ENCODE data around the gene ZNF605. TPM values are rescaled to one million over a fixed set of nuclear protein-coding genes. Genes with fewer than 3 reads are reported as not detected.

The ZNF605 gene
- total and polyA plus RNA-seq, 9 of the 15 experiments (the other 6 are each of a cell fraction or from before 2014, with no cell fraction given), result 0.45 to 1.1 (median 0.68) TPM

DNA sequence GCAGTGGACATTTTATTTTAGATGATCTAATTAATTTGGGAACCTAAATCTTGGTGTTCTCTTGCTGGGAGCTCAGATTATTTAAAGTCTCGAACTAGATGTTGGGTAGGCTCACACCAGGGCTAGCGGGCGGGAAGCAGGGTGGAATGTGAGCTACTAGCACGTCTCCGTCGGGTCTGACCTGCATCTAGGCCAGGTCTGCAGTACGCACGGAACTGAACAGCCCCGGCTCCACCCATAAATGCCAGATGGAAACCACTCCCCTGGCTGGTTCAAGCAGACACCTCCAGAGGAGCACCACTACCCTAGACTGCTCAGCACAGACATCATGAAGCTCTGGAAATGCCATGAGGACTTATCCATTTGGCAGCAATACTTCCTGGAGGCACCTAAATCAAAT, 10.3 kb downstream of the ZNF605 start:
- no TSS peak for BruUV-seq (replicated peaks)
- in situ Hi-C loops (cut with MboI), result no loop called here

DNA sequence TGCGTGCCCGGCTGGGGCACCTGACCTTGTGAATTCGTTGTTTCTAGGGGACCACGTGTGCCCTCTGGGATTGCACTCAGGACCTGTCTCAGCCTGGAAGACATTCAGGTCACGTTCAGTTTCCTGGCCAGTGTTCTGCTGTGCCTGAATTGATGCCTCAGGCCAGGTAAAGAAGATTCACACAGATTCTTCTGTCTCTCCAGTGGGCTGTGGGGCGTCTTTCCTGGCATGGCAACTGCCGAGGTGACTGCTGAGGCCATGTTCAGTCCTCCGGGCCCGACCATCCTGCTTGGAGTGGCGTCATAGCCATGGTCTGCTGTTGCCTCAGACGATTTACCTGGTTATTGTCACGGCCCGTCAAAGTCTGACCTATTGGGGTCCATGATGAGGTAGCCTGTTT, 13.5 kb downstream of the ZNF605 start:
- intact Hi-C loops (cut with micrococcal nuclease), result no loop called here
- no peak overlapping the region for H3K4me2 ChIP-seq (ENCODE audit: insufficient read depth, low read length)
- H3K36me3 ChIP-seq (ENCODE audit: control insufficient read depth, insufficient read depth, low read length), result no peaks in the 10 kb centered on the region
- ATAC-seq (no peak), FAIRE-seq (no peak), DNase-seq (ENCODE audit: extremely low read depth in 1 of 4, low spot score in 3 of 4) (no peak)
- in situ Hi-C loops (cut with MboI), result no loop called here
- H3K79me2 ChIP-seq (ENCODE audit: control insufficient read depth, insufficient read depth, low read length), result no peaks in the 10 kb centered on the region
- H2AFZ ChIP-seq (ENCODE audit: low read depth, low read length), result no peak overlapping the region
- H3K4me1 ChIP-seq (replicated peaks in 1 of 2; ENCODE audit: control insufficient read depth in 2 of 2, insufficient read depth in 2 of 2, low read length in 2 of 2), result no peaks in the 10 kb centered on the region
- H3K27ac ChIP-seq (ENCODE audit: extremely low read depth, low read depth, low read length), result no peak overlapping the region
- H3K9me1 ChIP-seq (ENCODE audit: control insufficient read depth, insufficient read depth, low read length), result no peaks in the 10 kb centered on the region
- H3K4me3 ChIP-seq, result no peak overlapping the region
- WGBS (ENCODE audit: insufficient coverage, low coverage, missing lambda C conversion rate), result 3% methylated on average over 13 of the region's 13 CpGs
- peaks cover 5% of the 10 kb centered on the region; the same call in 1 of the 2 replicates for H3K9me3 ChIP-seq (replicated peaks; ENCODE audit: control insufficient read depth, insufficient read depth, low read depth, low read length)
- ChIA-PET POLR2A (no interaction called here), CTCF (ENCODE audit: low intra/inter-chr PET ratio) (no interaction called here)
- H4K20me1 ChIP-seq (replicated peaks; ENCODE audit: control insufficient read depth, insufficient read depth, low read length), result no peaks in the 10 kb centered on the region
- BruUV-seq (replicated peaks), result no TSS peak
- H3K27me3 ChIP-seq (ENCODE audit: control insufficient read depth in 2 of 2, insufficient read depth in 2 of 2, low read length in 2 of 2), result peaks cover 0 to 14% of the 10 kb centered on the region in 2 experiments; a peak in 2 of 5 replicates
- no peak overlapping the region for H3K9ac ChIP-seq (ENCODE audit: insufficient read depth in 1 of 2, low read depth in 2 of 2, low read length in 2 of 2)
- TF ChIP-seq CREM (IDR thresholded peaks at IDR 0.05; ENCODE audit: low read depth), result no peak
- TF ChIP-seq, protein P1, sequence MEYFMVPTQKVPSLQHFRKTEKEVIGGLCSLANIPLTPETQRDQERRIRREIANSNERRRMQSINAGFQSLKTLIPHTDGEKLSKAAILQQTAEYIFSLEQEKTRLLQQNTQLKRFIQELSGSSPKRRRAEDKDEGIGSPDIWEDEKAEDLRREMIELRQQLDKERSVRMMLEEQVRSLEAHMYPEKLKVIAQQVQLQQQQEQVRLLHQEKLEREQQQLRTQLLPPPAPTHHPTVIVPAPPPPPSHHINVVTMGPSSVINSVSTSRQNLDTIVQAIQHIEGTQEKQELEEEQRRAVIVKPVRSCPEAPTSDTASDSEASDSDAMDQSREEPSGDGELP (CRISPR knock-in tag; IDR thresholded peaks at IDR 0.05; ENCODE audit: borderline replicate concordance), result no peak
- TF ChIP-seq, protein P2, sequence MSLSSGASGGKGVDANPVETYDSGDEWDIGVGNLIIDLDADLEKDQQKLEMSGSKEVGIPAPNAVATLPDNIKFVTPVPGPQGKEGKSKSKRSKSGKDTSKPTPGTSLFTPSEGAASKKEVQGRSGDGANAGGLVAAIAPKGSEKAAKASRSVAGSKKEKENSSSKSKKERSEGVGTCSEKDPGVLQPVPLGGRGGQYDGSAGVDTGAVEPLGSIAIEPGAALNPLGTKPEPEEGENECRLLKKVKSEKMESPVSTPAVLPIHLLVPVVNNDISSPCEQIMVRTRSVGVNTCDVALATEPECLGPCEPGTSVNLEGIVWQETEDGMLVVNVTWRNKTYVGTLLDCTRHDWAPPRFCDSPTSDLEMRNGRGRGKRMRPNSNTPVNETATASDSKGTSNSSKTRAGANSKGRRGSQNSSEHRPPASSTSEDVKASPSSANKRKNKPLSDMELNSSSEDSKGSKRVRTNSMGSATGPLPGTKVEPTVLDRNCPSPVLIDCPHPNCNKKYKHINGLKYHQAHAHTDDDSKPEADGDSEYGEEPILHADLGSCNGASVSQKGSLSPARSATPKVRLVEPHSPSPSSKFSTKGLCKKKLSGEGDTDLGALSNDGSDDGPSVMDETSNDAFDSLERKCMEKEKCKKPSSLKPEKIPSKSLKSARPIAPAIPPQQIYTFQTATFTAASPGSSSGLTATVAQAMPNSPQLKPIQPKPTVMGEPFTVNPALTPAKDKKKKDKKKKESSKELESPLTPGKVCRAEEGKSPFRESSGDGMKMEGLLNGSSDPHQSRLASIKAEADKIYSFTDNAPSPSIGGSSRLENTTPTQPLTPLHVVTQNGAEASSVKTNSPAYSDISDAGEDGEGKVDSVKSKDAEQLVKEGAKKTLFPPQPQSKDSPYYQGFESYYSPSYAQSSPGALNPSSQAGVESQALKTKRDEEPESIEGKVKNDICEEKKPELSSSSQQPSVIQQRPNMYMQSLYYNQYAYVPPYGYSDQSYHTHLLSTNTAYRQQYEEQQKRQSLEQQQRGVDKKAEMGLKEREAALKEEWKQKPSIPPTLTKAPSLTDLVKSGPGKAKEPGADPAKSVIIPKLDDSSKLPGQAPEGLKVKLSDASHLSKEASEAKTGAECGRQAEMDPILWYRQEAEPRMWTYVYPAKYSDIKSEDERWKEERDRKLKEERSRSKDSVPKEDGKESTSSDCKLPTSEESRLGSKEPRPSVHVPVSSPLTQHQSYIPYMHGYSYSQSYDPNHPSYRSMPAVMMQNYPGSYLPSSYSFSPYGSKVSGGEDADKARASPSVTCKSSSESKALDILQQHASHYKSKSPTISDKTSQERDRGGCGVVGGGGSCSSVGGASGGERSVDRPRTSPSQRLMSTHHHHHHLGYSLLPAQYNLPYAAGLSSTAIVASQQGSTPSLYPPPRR (CRISPR knock-in tag; IDR thresholded peaks at IDR 0.05; ENCODE audit: borderline replicate concordance), result no peak
- TF ChIP-seq RBFOX2 (IDR thresholded peaks at IDR 0.05; ENCODE audit: low read depth, low read length), result no peak
- no peak for TF ChIP-seq ZNF717 (CRISPR knock-in tag; IDR thresholded peaks at IDR 0.05)
- TF ChIP-seq ZNF347 (CRISPR knock-in tag; IDR thresholded peaks at IDR 0.05; ENCODE audit: low read depth), result no peak
- no peak for TF ChIP-seq ZNF212 (CRISPR knock-in tag; IDR thresholded peaks at IDR 0.05)
- no peak for TF ChIP-seq CEBPG (CRISPR knock-in tag; IDR thresholded peaks at IDR 0.05)
- no peak for TF ChIP-seq CEBPG (tag; conservative IDR thresholded peaks at IDR 0.05 in 1 of 2, IDR thresholded peaks at IDR 0.05 in 1 of 2)
- no peak for TF ChIP-seq ZBTB17 (CRISPR knock-in tag; IDR thresholded peaks at IDR 0.05)

More for the DNA sequence above, 10.3 kb downstream of the ZNF605 start:
- Histone ChIP-seq H3K36me3 (ENCODE audit: control insufficient read depth, insufficient read depth, low read length) (no peaks in the 10 kb centered on the region), H4K20me1 (replicated peaks; ENCODE audit: control insufficient read depth, insufficient read depth, low read length) (no peaks in the 10 kb centered on the region), H3K9me1 (ENCODE audit: control insufficient read depth, insufficient read depth, low read length) (no peaks in the 10 kb centered on the region), H3K79me2 (ENCODE audit: control insufficient read depth, insufficient read depth, low read length) (no peaks in the 10 kb centered on the region), H3K27ac (ENCODE audit: extremely low read depth, low read depth, low read length) (no peak overlapping the region), H3K4me2 (ENCODE audit: insufficient read depth, low read length) (no peak overlapping the region), H3K27me3 (ENCODE audit: control insufficient read depth in 2 of 2, insufficient read depth in 2 of 2, low read length in 2 of 2) (peaks cover 0 to 14% of the 10 kb centered on the region in 2 experiments; a peak in 3 of 5 replicates), H2AFZ (ENCODE audit: low read depth, low read length) (no peak overlapping the region), H3K4me1 (replicated peaks in 1 of 2; ENCODE audit: control insufficient read depth in 2 of 2, insufficient read depth in 2 of 2, low read length in 2 of 2) (no peaks in the 10 kb centered on the region), H3K4me3 (no peak overlapping the region), H3K9me3 (replicated peaks; ENCODE audit: control insufficient read depth, insufficient read depth, low read depth, low read length) (peaks cover 12% of the 10 kb centered on the region), H3K9ac (ENCODE audit: insufficient read depth in 1 of 2, low read depth in 2 of 2, low read length in 2 of 2) (no peak overlapping the region)
- intact Hi-C loops (cut with micrococcal nuclease), result no loop called here
- ChIA-PET CTCF (ENCODE audit: low intra/inter-chr PET ratio) (no interaction called here), POLR2A (no interaction called here)
- TF ChIP-seq CBFA2T2 (conservative IDR thresholded peaks at IDR 0.05) (no peak), RAD51 (IDR thresholded peaks at IDR 0.05; ENCODE audit: borderline replicate concordance, low read depth) (no peak), NFIX (CRISPR knock-in tag; IDR thresholded peaks at IDR 0.05; ENCODE audit: low read depth) (no peak), NFATC3 (IDR thresholded peaks at IDR 0.05) (no peak), SIN3A (IDR thresholded peaks at IDR 0.05; ENCODE audit: borderline replicate concordance in 2 of 2, control insufficient read depth in 1 of 2, low read depth in 2 of 2, low read length in 2 of 2) (no peak)
- no peak for DNase-seq (ENCODE audit: extremely low read depth in 1 of 4, low spot score in 3 of 4)
- ATAC-seq, result no peak
- 5% methylated on average over 9 of the region's 9 CpGs for WGBS (ENCODE audit: insufficient coverage, low coverage, missing lambda C conversion rate)
- no peak for FAIRE-seq
